HG02588 (cell line): ENCODE data around the gene EBF4.

Experiments used
- ATAC-seq: cut with Tn5 transposase; IDR thresholded peaks from one replicate; pipeline ENCODE4 v1.9.1; 2021; ENCODE audit warnings: mild to moderate bottlenecking, moderate library complexity; ENCODE audit not compliant: unreplicated experiment

Gene EBF4

GRCh38 chr20:2741463-2741862 is 48.9 kb downstream of the EBF4 start:
- ATAC-seq: no peak

- ATAC-seq: no peak
These were observed 49.3 kb downstream of the EBF4 start for GRCh38 chr20:2741881-2742280.

- no peak for ATAC-seq
These were observed 49.9 kb downstream of the EBF4 start for GRCh38 chr20:2742431-2742830.

GRCh38 chr20:2742934-2743559 is 50.5 kb downstream of the EBF4 start:
- ATAC-seq: peak; percentile 47

- no peak for ATAC-seq
These were observed 52.7 kb downstream of the EBF4 start for GRCh38 chr20:2745060-2745910.

GRCh38 chr20:2745936-2746635 is 53.5 kb downstream of the EBF4 start:
- no peak for ATAC-seq

GRCh38 chr20:2746636-2747265 is 54.2 kb downstream of the EBF4 start:
- ATAC-seq: no peak

GRCh38 chr20:2747676-2748235 is 55.2 kb downstream of the EBF4 start:
- ATAC-seq: no peak

- no peak for ATAC-seq
These were observed 56.2 kb downstream of the EBF4 start for GRCh38 chr20:2748551-2749342.

- no peak for ATAC-seq
These were observed 56.9 kb downstream of the EBF4 start for GRCh38 chr20:2749343-2749950.

GRCh38 chr20:2749951-2750490 is 57.4 kb downstream of the EBF4 start:
- ATAC-seq: no peak

- no peak for ATAC-seq
These were observed 58.1 kb downstream of the EBF4 start for GRCh38 chr20:2750491-2751251.

GRCh38 chr20:2751347-2751877 is 58.8 kb downstream of the EBF4 start:
- ATAC-seq: no peak

- no peak for ATAC-seq
These were observed 59.4 kb downstream of the EBF4 start for GRCh38 chr20:2751878-2752566.

- no peak for ATAC-seq
These were observed 60.2 kb downstream of the EBF4 start for GRCh38 chr20:2752567-2753460.

- ATAC-seq: no peak
These were observed 61.0 kb downstream of the EBF4 start for GRCh38 chr20:2753461-2754040.

GRCh38 chr20:2754424-2754823 is 61.8 kb downstream of the EBF4 start:
- ATAC-seq: no peak
